H1 (cell line): ENCODE results near the gene OR51B4. TPM values are rescaled to one million over a fixed set of nuclear protein-coding genes. Genes with fewer than 3 reads are reported as not detected.

ENCODE experiments used
- CTCF ChIA-PET: fragments of 300-600 bp; sonication (Branson Sonifier 250); formaldehyde crosslinking; loops from one replicate; lab custom pipeline; 2021; ENCODE audit not compliant: partially characterized antibody; lab: Charles Lee
- POLR2A ChIA-PET: fragments of 300-600 bp; sonication (Branson Sonifier 250); formaldehyde crosslinking; loops from one replicate; lab custom pipeline; 2021; ENCODE audit warnings: inconsistent platforms; ENCODE audit not compliant: partially characterized antibody; lab: Charles Lee
- DNase-seq, 2 experiments: peaks; one replicate each; pipeline versions ENCODE4 v3.0.0 to v3.0.0-alpha.2; 2010 to 2022; ENCODE audit warnings: low spot score in 2 of 2, low read depth in 1 of 2, mixed read lengths in 1 of 2
- FAIRE-seq: peaks from 2 replicates; lab custom pipeline; 2011; peaks lifted over from hg19 to GRCh38; lab: Jason Lieb, UNC
- H2AFZ ChIP-seq: 2 replicates; pipeline ENCODE4 v1.8.1; 2012; ENCODE audit warnings: low read length, inconsistent platforms
- H2AK5ac ChIP-seq: 2 replicates; pipeline ENCODE4 v1.6.1; 2013; ENCODE audit warnings: low read depth, low read length
- H2BK120ac ChIP-seq: replicated peaks from 2 replicates; pipeline ENCODE3; 2013; ENCODE audit warnings: low read depth, low read length, inconsistent platforms
- H2BK12ac ChIP-seq: 2 replicates; pipeline ENCODE4 v1.6.1; 2013; ENCODE audit warnings: low read depth, low read length
- H2BK15ac ChIP-seq: 2 replicates; pipeline ENCODE4 v1.6.1; 2013; ENCODE audit warnings: low read length
- H2BK20ac ChIP-seq: 2 replicates; pipeline ENCODE4 v1.6.1; 2013; ENCODE audit warnings: low read length
- H2BK5ac ChIP-seq: 2 replicates; pipeline ENCODE4 v1.6.1; 2013; ENCODE audit warnings: low read depth, low read length
- H3K14ac ChIP-seq: 2 replicates; pipeline ENCODE4 v1.6.1; 2013; ENCODE audit warnings: inconsistent platforms; ENCODE audit not compliant: insufficient read length
- H3K18ac ChIP-seq: 2 replicates; pipeline ENCODE4 v1.6.1; 2013; ENCODE audit warnings: low read length; ENCODE audit errors: extremely low read depth
- H3K23ac ChIP-seq: 2 replicates; pipeline ENCODE4 v1.6.1; 2013; ENCODE audit warnings: inconsistent platforms; ENCODE audit not compliant: insufficient read length
- H3K23me2 ChIP-seq: 2 replicates; pipeline ENCODE4 v1.6.1; 2013; ENCODE audit warnings: low read depth, low read length
- H3K27ac ChIP-seq: 2 replicates; pipeline ENCODE4 v1.6.1; 2011; ENCODE audit warnings: low read depth, low read length, inconsistent platforms
- H3K27me3 ChIP-seq, 4 experiments: replicated peaks in 1 of 4; 1 replicate in 1 of 4; 2 replicates in 3 of 4; pipeline versions ENCODE4 v1.6.1 to v1.8.1; 2011 to 2013; ENCODE audit warnings: low read length in 3 of 4, mild to moderate bottlenecking in 3 of 4, inconsistent platforms in 2 of 4, mixed read lengths in 2 of 4, moderate library complexity in 1 of 4; ENCODE audit not compliant: control insufficient read depth in 3 of 4, insufficient read depth in 3 of 4; ENCODE audit errors: extremely low read depth in 1 of 4
- H3K36me3 ChIP-seq, 4 experiments: 2 replicates each; pipeline versions ENCODE4 v1.6.1 to v1.8.1; 2011 to 2013; ENCODE audit warnings: mild to moderate bottlenecking in 4 of 4, low read length in 3 of 4, moderate library complexity in 2 of 4, control low read depth in 1 of 4, inconsistent platforms in 1 of 4; ENCODE audit not compliant: insufficient read depth in 4 of 4, control insufficient read depth in 2 of 4
- H3K4ac ChIP-seq: replicated peaks from 2 replicates; pipeline ENCODE3; 2013; ENCODE audit warnings: low read length, low read depth, mixed read lengths, inconsistent platforms; ENCODE audit not compliant: insufficient read length
- H3K4me1 ChIP-seq, 4 experiments: replicated peaks in 1 of 4; 1 replicate in 1 of 4; 2 replicates in 3 of 4; pipeline versions ENCODE4 v1.6.1 to v1.8.1; 2011 to 2013; ENCODE audit warnings: low read length in 3 of 4, inconsistent platforms in 2 of 4, mixed read lengths in 1 of 4; ENCODE audit not compliant: insufficient read depth in 4 of 4, control insufficient read depth in 3 of 4
- H3K4me2 ChIP-seq, 2 experiments: 2 replicates each; pipeline versions ENCODE4 v1.6.1 to v1.8.1; 2011 to 2013; ENCODE audit warnings: low read depth in 2 of 2, low read length in 2 of 2, control low read depth in 1 of 2, inconsistent platforms in 1 of 2, mild to moderate bottlenecking in 1 of 2; ENCODE audit not compliant: insufficient read depth in 1 of 2
- H3K4me3 ChIP-seq, 4 experiments: fragments of 200-600, 300-600 bp in 1 of 4; sonication (generic), shearing (Covaris generic), sonication (Bioruptor Twin) in 1 of 4; 2 replicates each; pipeline versions ENCODE4 v1.5.1 to v1.8.1; 2011 to 2016; ENCODE audit warnings: low read length in 4 of 4, low read depth in 3 of 4, control low read depth in 2 of 4, inconsistent platforms in 2 of 4, mild to moderate bottlenecking in 2 of 4, mixed read lengths in 1 of 4, moderate library complexity in 1 of 4; ENCODE audit not compliant: insufficient read depth in 2 of 4; ENCODE audit errors: extremely low read depth in 1 of 4
- H3K56ac ChIP-seq: replicated peaks from 2 replicates; pipeline ENCODE3; 2013; ENCODE audit warnings: low read depth, mild to moderate bottlenecking, mixed read lengths, low read length, inconsistent platforms; ENCODE audit not compliant: insufficient read length
- H3K79me1 ChIP-seq: 2 replicates; pipeline ENCODE4 v1.6.1; 2013; ENCODE audit warnings: low read depth, low read length, control low read depth
- H3K79me2 ChIP-seq, 2 experiments: 2 replicates each; pipeline versions ENCODE4 v1.6.1 to v1.8.1; 2012 to 2013; ENCODE audit warnings: low read length in 2 of 2, mild to moderate bottlenecking in 2 of 2, inconsistent platforms in 1 of 2; ENCODE audit not compliant: insufficient read depth in 2 of 2, control insufficient read depth in 1 of 2
- H3K9ac ChIP-seq, 4 experiments: replicated peaks in 1 of 4; 1 replicate in 1 of 4; 2 replicates in 3 of 4; pipeline versions ENCODE4 v1.6.1 to v1.8.1; 2011 to 2013; ENCODE audit warnings: low read depth in 3 of 4, low read length in 3 of 4, control low read depth in 2 of 4, mild to moderate bottlenecking in 2 of 4, moderate library complexity in 2 of 4, inconsistent platforms in 1 of 4; ENCODE audit errors: extremely low read depth in 1 of 4
- H3K9me3 ChIP-seq, 2 experiments: 2 replicates each; pipeline versions ENCODE4 v1.6.1 to v1.8.1; 2012 to 2013; ENCODE audit warnings: mild to moderate bottlenecking in 2 of 2, moderate library complexity in 2 of 2, control low read depth in 1 of 2, inconsistent platforms in 1 of 2, low read depth in 1 of 2, low read length in 1 of 2, mixed read lengths in 1 of 2; ENCODE audit not compliant: insufficient read depth in 2 of 2
- H4K20me1 ChIP-seq, 2 experiments: replicated peaks in 1 of 2; 2 replicates each; pipeline versions ENCODE3 to v1.8.1; 2011 to 2013; ENCODE audit warnings: inconsistent platforms in 2 of 2, low read length in 2 of 2, mild to moderate bottlenecking in 1 of 2; ENCODE audit not compliant: insufficient read depth in 2 of 2, control insufficient read depth in 1 of 2
- H4K5ac ChIP-seq: 2 replicates; pipeline ENCODE4 v1.6.1; 2013; ENCODE audit warnings: low read length, low read depth, mixed read lengths, inconsistent platforms; ENCODE audit not compliant: insufficient read length
- H4K8ac ChIP-seq: 2 replicates; pipeline ENCODE4 v1.8.0; 2013; ENCODE audit warnings: mild to moderate bottlenecking, moderate library complexity, low read length, inconsistent platforms; ENCODE audit not compliant: insufficient read depth; ENCODE audit errors: extremely low read depth
- H4K91ac ChIP-seq: replicated peaks from 2 replicates; pipeline ENCODE3; 2013; ENCODE audit warnings: low read length, mixed read lengths, inconsistent platforms; ENCODE audit not compliant: insufficient read length
- BACH1 ChIP-seq: IDR thresholded peaks from 2 replicates; pipeline ENCODE4 v1.6.1; 2012; ENCODE audit warnings: low read length, improper control_type of control experiment
- HDAC6 ChIP-seq: IDR thresholded peaks from one replicate; pipeline ENCODE4 v1.7.1; 2012; ENCODE audit warnings: low read depth, mild to moderate bottlenecking, inconsistent platforms, low read length, moderate library complexity
- POLR2A ChIP-seq, 2 experiments: IDR thresholded peaks; 1 replicate in 1 of 2; 2 replicates in 1 of 2; pipeline ENCODE4 v1.6.1; 2011; ENCODE audit warnings: low read depth in 2 of 2, low read length in 2 of 2, mild to moderate bottlenecking in 2 of 2; ENCODE audit errors: control extremely low read depth in 1 of 2
- POU5F1 ChIP-seq: IDR thresholded peaks from 2 replicates; pipeline ENCODE4 v1.6.1; 2011; ENCODE audit warnings: low read depth, mild to moderate bottlenecking, low read length, moderate library complexity
- RXRA ChIP-seq: IDR thresholded peaks from 2 replicates; pipeline ENCODE4 v1.6.1; 2011; ENCODE audit warnings: low read depth, mild to moderate bottlenecking, low read length, moderate library complexity; ENCODE audit not compliant: insufficient read depth
- TEAD4 ChIP-seq: IDR thresholded peaks from 2 replicates; pipeline ENCODE4 v1.6.1; 2012; ENCODE audit warnings: low read depth, low read length, inconsistent platforms, mixed read lengths
- WGBS, 2 experiments: shearing (Covaris generic) in 1 of 2; methylation state at CpG; one replicate each; pipeline versions ENCODE4 v1.1.6 to v1.1.7; 2013 to 2015; ENCODE audit warnings: low lambda C conversion rate in 2 of 2, mixed read lengths in 2 of 2, inconsistent platforms in 1 of 2, low coverage in 1 of 2, missing lambda C conversion rate in 1 of 2; ENCODE audit not compliant: insufficient replicate concordance in 2 of 2, insufficient coverage in 1 of 2, insufficient read length in 1 of 2; ENCODE audit errors: extremely low coverage in 1 of 2, missing lambda C conversion rate in 1 of 2; 5-methylcytosine and 5-hydroxymethylcytosine counted together
- polyA plus RNA-seq, 7 experiments: library from polyadenylated mRNA; depleted of rRNA in 3 of 7; stranded (reverse) in 5 of 7; unstranded in 2 of 7; fragments of >200 nt in 5 of 7; fragments of 200-250 nt in 2 of 7; gene quantifications; 1 replicate in 5 of 7; 2 replicates in 1 of 7; 4 replicates in 1 of 7; pipeline versions ENCODE4 v1.2.1 to v1.2.3, GENCODE V29; 2011 to 2013; ENCODE audit warnings: missing spikeins in 2 of 7, mixed read lengths in 2 of 7
- total RNA-seq: library from RNA; stranded (reverse); fragmentation: NEBNext Ultra II Directional; extraction: Animal tissue kit (Norgen Biotek cat#: 25700); gene quantifications from 2 replicates; pipeline ENCODE4 v1.2.1, GENCODE V29; 2021

OR51B4 gene
- total and polyA plus RNA-seq, 2 of the 8 experiments (the other 6 are each of a cell fraction or from before 2014, with no cell fraction given), result not detected

GRCh38 chr11:5300251-5300650 is 1.5 kb downstream of the OR51B4 start:
- no peak overlapping the region for H2AK5ac ChIP-seq
- no peak overlapping the region for H2BK12ac ChIP-seq
- H3K23ac ChIP-seq, result no peak overlapping the region
- FAIRE-seq (no peak), DNase-seq (no peak)
- H3K4ac ChIP-seq, result no peak overlapping the region
- ChIA-PET POLR2A (no interaction called here), CTCF (interaction anchor here (3.3 kb wide), 1 partner anchor 10 kb away, joined by 12 read pairs; no protein-coding TSS in a partner anchor)
- no peak overlapping the region for H3K56ac ChIP-seq
- H3K14ac ChIP-seq, result no peak overlapping the region
- no peaks in the 10 kb centered on the region for H3K79me2 ChIP-seq
- no peak overlapping the region for H3K18ac ChIP-seq
- no peak overlapping the region for H2BK5ac ChIP-seq
- WGBS, 2 experiments, result 77% methylated on average over 3 of the region's 3 CpGs; no CpG with 5 or more reads in 1 of the 2 experiments
- no peaks in the 10 kb centered on the region for H3K23me2 ChIP-seq
- no peaks in the 10 kb centered on the region for H3K9me3 ChIP-seq
- no peak overlapping the region for H4K8ac ChIP-seq
- no peaks in the 10 kb centered on the region for H4K20me1 ChIP-seq
- no peak overlapping the region for H4K5ac ChIP-seq
- H3K4me3 ChIP-seq, result no peak overlapping the region
- H3K4me1 ChIP-seq, result no peaks in the 10 kb centered on the region
- no peak overlapping the region for H2BK20ac ChIP-seq
- no peaks in the 10 kb centered on the region for H3K27me3 ChIP-seq
- no peak overlapping the region for H2BK120ac ChIP-seq
- H3K4me2 ChIP-seq, result no peak overlapping the region
- no peaks in the 10 kb centered on the region for H3K36me3 ChIP-seq
- no peak overlapping the region for H2BK15ac ChIP-seq
- no peak overlapping the region for H2AFZ ChIP-seq
- no peak overlapping the region for H3K9ac ChIP-seq
- H3K79me1 ChIP-seq, result no peaks in the 10 kb centered on the region
- H4K91ac ChIP-seq, result no peak overlapping the region
- no peak overlapping the region for H3K27ac ChIP-seq
- TF ChIP-seq BACH1 (no peak), RXRA (no peak), POLR2A (IDR thresholded peaks at IDR 0.05; ENCODE audit: control extremely low read depth in 1 of 2, low read depth in 2 of 2, low read length in 2 of 2) (no peak), HDAC6 (no peak), TEAD4 (no peak), POU5F1 (no peak)
